Measurements from ENCODE around the gene TMEM132A.
"Not testable (repeated sequence)": the region's sequence is repeated elsewhere in the genome, so short reads cannot be mapped to it uniquely, and the experiment has no call there.

The TMEM132A gene

DNA sequence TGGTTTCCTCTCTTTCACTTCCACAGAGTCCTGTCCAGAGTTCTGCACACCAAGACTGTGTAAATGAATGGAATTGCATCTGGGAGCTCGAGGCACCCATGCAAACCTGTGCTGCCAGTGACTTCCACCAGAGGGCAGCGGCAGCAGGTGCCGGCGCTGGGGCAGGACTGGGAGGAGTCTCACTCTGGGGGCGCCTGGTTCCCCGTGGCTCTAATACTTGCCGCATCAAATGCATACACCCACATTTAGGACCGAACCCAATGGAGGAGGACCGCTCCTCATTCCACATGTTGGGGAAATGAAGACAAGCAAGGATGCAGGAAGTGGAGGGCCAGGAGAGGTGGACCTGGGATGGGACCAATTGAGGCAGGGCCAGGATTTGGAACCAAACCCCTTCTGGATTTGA lies 46.1 kb downstream of the TMEM132A start:
- DNase-seq, result peak; percentile 25

DNA sequence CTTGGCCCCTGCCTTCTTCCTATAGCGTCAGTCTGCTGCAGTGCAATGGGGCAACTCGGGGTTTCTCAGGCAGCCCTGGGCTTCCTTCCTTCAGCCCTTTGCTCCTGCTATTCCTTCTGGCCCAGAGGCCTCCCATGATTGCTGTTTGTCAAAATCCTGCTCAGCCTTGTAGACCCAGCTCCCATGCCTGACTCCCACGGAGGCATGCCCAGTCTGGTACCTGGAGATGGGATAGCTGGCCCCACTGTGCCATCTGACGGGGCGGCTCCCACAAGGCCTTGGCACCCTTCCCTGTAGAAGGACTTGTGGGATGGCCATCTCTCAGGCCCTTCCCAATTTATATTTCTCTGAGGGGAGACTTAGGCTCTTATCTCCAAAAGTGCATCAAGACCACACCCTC lies 46.6 kb downstream of the TMEM132A start:
- no peak for DNase-seq

DNA sequence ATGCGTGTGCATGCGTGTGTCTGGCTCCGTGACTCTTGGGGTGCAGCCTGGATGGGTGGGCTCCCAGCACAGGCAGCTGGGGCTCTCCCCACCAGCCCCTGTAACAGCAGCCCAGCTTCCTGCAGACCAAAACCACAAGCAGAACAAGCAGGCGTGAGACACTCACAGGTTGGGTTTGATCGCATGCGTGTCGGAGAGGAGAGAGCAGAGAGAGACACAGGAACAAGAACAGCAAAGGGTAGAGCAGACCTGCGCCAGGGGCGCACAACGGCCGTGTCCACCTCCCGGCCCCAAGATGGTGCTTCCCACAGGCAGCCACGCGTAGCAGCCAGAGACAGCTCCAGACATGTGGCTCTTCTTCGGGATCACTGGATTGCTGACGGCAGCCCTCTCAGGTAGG lies 47.3 kb downstream of the TMEM132A start, which contains the start of gene CD6:
Gene CD6 (plus strand): TSS at position 161 of the 400 bp plus-strand sequence. CDS start 186 bp downstream, at position 347.
- peak; percentile 18 for DNase-seq

DNA sequence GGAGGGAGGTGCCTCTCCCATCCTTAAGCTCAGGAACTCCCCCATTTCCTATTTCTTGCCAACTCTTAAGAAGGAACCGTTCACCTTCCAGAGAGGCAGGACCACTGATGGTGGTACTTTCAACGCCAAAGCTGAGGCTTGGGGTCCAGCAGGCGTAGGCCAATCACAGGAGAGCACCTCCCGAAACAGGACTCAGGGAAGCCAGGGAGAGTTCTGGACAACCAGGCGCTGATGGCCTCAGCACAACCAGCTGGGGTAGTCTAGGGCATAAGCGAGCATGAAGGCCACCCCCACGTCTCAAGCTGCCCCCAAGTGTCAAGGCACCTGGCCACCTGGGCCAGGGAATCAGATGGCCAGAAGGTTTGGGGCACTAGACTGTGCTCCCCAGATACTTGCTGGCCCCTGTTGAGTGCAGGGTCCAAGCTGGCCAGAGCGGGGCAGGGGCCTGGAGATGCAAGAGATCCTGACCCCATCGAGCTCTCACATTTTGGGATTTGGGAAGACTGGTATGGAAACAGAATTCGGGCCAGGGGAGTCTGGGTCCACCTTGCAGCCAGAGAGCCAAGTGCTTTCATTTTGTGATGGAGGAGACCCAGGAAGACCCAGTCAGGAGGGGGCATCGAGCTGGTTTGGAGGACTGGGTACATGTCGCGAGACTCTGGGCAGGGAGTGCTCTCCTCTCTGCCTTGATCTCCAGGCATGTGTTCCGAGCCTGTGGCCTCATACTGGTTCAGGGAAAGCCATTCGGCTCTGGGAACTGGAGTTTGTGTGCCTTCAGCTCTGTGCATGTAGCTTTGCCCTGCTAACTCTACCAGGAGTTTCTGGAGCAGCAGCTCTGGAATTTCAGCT lies 48.1 kb downstream of the TMEM132A start:
- DNase-seq, result no peak

DNA sequence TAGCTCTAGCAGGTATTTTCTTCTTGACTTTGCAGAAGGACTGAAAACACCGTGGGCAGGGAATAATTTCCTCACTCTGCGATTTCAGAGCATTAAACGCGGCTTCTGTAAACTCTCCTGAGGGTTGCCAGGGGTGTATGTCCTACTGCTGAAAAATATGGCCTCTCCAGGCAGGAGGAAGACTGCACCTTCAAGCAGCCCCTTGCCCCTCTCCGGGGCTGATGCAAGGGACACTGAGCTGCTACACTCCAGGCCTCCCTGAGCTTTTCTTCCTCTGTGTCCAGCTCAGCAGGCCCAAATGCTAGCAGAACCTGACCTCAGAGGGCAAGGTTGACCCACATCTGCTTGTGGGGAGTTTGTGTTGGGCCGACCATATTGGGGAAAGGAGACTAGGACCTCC lies 49.4 kb downstream of the TMEM132A start:
- no peak for DNase-seq

DNA sequence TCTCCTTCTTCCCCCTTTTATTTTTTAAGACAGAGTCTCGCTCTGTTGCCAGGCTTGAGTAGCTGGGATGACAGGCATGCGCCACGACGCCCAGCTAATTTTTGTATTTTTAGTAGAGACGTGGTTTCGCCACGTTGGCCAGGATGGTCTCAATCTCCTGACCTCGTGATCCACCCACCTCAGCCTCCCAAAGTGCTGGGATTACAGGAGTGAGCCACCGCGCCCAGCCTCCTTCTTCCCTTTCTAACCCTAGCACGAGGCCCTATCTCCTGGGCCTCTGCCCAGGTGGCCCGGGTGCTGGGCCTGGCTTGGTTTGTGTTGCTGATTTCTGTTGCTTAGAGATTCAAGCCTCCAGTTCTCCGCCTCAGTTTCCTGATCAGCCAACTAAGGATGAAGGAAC lies 50.1 kb downstream of the TMEM132A start:
- not testable (repeated sequence) for DNase-seq

DNA sequence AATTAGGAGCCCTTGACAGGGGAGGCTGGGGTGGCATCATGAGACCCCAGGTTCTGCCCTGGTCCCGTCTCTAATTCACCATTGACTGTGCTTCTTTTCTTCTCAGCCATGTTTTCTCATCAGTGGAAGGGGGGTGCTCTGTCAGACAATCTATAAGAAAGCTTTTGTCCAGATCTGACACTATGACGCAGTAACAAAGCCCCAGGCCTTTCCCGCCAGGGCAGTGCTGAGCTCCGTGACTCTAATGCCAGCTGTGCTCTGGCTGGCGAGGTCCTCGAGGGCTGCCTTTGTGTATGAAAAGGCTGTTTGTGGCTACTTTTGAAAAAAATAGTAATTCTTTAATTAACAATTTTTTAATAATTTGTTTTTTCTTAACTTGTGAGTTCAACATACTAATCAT lies 50.5 kb downstream of the TMEM132A start:
- no peak for DNase-seq

DNA sequence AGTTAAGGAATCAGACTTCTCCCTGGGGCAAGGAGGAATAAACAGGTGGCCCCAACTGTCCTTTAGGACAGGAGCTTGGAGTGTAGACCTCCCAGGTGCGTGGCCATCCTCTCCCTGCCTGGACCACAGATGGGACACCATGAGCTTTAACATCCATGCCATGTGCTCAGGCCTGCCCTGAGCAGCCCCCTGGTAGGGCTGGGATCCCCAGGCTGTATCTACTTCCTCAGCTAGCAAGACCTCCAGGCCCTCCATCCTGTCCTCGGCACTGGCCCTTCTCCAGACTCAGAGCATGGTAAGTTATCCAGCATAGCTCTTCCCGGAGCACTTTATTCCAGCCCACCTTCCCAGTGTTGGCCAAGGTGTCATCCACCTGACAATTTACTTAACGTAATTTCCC lies 53.0 kb downstream of the TMEM132A start:
- no peak for DNase-seq

DNA sequence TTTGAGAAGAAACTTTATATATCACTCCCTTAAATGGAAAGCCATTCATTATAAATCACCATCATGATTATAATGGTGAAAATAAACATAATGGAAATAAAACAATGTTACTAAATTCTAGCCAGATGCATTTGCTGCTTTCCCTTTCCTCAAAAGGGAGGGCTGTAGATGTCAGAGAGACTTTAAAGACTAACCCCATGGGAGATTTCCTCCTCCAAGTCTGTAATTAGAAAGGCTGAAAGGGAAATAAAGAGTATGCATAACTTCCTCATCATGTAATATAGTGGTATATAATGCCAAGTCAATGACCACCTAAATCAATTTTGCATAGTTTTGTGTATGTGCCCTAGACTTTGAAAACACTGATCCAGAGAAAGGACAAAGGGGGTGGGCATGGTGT lies 53.6 kb downstream of the TMEM132A start:
- DNase-seq, result no peak

DNA sequence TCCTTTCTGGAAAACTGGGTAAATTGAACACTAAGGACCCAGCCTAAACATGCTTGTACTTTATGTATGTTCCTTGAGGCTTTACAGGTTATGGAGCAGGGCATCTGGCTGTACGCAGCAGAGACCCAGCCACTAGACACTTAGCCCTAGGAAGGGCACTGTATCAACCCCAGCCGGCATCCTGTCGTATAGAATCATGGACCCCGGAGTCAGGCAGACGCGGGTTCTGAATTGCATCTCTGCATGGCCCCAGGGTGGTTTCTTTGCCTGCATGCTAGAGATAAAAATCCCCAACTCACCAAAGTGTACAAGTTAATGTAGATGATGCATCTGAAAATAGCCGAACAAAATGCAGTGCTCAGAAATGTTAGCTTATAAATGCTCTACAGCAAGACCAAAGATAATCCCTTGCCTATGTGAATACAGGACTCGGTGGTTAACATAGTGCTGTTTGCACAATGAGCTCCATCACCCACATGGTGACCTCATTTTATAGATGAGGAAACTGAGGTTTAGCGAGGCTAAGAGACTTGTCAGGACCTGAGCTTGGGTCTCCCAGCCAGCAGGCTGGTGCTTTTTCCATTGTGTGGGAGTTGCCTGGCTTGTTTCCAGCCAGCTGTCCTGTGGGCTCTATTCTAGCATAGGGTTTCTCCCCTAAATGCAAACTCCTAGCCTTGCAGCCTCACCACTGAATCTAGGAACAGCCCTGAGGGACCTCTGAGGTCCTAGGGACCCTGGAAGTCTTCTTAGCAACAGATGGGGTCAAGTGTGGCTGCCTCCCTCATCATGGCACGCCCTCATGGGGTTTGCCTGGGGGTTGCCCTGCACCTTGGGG lies 54.5 kb downstream of the TMEM132A start:
- peak; percentile 14 for DNase-seq

DNA sequence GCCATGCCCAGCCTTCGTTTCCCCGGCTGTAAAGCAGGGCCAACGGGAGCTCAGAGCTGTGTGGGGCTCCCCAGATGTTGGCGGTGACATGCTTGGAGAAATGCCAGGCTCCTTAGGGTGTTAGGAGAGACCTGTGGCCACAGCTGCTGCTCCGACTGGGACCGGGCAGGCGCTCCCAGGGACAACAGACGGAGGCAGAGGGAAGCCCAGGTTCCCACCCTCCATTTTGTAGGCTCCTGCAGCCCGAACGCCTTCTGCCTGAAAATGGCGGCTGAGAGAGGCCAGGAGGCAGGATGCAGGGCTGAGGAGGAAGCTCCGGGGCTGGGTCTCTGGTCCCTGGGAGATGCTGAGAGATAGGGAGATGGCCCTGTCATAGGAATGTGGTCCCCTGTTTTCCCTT lies 57.3 kb downstream of the TMEM132A start:
- DNase-seq, result no peak

DNA sequence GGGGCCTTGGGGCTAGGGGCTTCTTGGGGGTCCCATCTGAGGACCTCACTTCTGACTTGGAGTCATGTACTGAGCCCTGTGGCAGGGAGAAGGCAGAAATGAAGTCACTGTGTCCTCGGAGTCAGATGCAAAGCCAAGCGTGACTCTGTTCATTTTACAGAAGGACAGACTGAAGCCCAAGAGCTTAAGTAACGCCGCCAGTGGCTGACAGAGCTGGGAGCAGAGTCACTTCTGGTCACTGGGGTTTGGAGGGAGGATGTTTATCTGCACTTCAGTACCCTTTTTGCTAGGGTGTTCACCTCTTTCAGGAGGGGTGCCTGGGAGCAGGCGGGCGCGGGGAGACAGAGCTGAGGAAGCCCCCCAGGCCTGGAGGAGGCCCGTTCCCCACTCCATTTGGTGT lies 57.9 kb downstream of the TMEM132A start:
- no peak for DNase-seq

DNA sequence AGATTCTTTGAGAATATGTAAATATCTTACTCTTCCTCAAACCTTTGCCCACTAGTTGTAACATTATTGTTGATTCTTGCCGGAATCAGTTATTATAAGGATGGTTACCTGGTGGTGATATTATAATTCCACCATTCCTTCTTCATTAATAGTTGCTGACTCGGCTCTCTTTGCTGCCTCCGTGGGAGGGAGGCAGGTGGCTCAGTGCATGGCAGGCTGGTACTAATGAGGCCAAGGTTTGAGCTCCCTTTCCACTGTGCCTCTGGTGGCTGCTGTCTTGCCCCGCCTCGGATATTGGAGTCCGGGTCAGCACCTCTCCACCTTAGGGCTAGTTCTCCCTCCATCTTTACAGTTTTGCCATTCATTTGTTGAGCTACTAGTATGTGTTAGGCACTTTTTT lies 59.9 kb downstream of the TMEM132A start:
- DNase-seq, result no peak

DNA sequence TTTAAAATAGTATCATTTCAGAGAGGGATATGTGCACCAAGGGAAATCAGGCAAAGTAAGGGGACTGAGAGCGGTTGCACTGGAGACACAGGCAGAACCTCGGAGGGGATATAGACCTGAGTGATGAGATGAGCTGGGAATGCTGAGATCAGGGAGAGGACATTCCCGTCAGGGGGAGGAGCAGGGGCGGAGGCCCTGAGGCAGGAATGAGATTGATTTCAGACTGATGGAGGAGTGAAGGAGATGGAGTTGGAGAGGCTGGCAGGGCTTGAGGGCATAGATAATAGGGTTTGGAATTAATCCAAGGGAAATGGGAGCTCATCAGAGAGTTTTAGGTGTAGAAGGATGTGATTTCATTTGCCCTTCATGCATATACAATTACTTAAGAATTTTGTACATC lies 60.4 kb downstream of the TMEM132A start:
- no peak for DNase-seq

DNA sequence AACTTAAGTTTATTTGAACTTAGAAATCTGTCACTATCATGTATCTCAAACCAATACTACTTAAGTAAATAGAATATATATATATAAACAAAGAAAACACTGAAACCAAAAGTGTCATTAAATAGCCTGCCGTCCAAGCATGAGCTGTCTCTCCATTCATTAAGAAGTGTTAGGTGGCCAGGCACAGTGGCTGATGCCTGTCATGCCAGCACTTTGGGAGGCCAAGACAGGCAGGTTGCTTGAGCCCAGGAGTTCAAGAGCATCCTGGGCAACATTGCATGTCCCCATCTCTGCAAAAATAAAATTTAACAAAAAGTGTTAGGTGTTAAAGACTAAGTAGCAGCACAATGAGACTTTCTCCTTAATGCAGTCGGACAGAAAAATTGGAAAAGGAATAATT lies 61.2 kb downstream of the TMEM132A start:
- no peak for DNase-seq

DNA sequence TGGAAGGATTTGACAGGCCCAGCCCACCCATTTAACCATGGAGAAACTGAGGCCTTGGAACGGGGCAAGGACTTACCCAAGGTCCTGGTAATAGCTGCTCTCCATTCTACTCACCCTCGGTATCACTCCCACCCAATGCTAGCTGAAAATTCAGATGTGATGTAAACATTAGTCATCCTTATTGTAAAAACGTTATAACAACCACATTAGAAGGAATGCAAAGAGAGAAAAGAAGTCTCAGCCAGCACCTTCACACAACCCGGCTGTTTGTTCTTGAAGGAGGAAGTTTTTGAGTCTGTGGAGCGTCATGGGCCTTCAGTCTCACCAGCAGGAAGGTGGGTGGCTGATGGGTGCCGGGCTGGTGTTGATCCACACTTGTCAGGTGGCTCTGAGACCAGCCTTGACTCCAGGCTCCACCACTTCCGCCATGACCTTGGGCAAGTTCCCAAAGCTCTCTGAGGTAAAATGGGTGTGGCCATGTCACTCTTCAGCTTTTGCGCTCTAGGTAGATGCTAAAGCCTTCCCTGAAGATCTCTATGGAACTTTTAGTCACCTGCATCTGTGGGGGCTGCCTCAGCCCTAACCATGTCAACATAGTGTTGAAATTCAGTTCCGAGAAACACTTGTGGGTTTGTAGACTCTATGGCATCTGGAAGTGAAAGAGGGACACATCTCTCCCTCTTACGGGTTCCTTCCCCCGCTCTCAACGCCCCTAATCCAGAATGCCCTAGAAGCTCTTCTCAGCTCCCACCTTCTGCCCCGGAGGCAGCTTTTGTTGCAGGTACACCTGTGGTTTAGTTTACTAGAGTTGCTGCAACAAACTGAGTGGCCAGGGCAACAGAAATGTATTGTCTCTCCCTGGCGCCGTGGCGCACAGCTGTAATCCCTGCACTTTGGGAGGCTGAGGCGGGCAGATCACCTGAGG lies 62.0 kb downstream of the TMEM132A start:
- DNase-seq, result no peak

Data from GDM1 (cell line).